Measurements from ENCODE around the gene SLC38A3. TPM values are rescaled to one million over a fixed set of nuclear protein-coding genes. Genes with fewer than 3 reads are reported as not detected.

The SLC38A3 gene
- total and polyA plus RNA-seq, 2 experiments from 2014 or later, result 24.7 to 56.6 TPM

DNA sequence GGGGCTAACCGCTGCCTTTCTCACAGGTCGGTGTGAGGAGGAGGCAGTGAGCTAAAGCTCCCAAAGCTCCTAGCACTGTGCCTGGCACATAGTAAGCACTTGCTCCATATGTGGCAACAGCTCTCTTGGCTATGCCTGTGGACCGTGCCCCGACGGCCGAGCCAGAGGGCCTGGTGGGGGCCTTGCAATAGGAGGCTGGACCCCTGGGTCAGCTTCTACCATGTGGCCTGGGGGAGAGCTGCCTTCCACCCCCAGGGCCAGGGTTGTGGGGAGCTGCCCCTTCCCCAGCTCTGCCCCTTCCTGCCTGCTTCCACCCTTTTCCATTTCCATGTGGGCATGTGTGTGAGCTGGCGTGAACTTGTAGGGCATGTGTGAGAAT, 30.6 kb upstream of the SLC38A3 start:
- Histone ChIP-seq H2AFZ (no peak overlapping the region), H3K27me3 (peaks cover 4% of the 10 kb centered on the region), H3K27ac (no peak overlapping the region), H3K4me1 (ENCODE audit: insufficient read depth) (no peaks in the 10 kb centered on the region), H4K20me1 (ENCODE audit: insufficient read depth, poor library complexity, severe bottlenecking) (peaks cover 3% of the 10 kb centered on the region), H3K4me3 (no peak overlapping the region), H3K79me2 (no peaks in the 10 kb centered on the region), H3K4me2 (no peak overlapping the region), H3K9me2 (replicated peaks; ENCODE audit: insufficient read depth) (no peaks in the 10 kb centered on the region), H3K36me3 (replicated peaks; ENCODE audit: insufficient read depth, low read depth) (no peaks in the 10 kb centered on the region), H3K9me3 (ENCODE audit: low read depth) (no peaks in the 10 kb centered on the region)
- no peak for DNase-seq (ENCODE audit: low spot score)
- over 99% methylated on average over 7 of the region's 7 CpGs for WGBS (ENCODE audit: low lambda C conversion rate, missing lambda C conversion rate)
- TF ChIP-seq, protein P1, sequence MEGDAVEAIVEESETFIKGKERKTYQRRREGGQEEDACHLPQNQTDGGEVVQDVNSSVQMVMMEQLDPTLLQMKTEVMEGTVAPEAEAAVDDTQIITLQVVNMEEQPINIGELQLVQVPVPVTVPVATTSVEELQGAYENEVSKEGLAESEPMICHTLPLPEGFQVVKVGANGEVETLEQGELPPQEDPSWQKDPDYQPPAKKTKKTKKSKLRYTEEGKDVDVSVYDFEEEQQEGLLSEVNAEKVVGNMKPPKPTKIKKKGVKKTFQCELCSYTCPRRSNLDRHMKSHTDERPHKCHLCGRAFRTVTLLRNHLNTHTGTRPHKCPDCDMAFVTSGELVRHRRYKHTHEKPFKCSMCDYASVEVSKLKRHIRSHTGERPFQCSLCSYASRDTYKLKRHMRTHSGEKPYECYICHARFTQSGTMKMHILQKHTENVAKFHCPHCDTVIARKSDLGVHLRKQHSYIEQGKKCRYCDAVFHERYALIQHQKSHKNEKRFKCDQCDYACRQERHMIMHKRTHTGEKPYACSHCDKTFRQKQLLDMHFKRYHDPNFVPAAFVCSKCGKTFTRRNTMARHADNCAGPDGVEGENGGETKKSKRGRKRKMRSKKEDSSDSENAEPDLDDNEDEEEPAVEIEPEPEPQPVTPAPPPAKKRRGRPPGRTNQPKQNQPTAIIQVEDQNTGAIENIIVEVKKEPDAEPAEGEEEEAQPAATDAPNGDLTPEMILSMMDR (IDR thresholded peaks at IDR 0.05; ENCODE audit: poor library complexity), result no peak
- TF ChIP-seq EZH2phosphoT487 (IDR thresholded peaks at IDR 0.05; ENCODE audit: low read depth, severe bottlenecking, unreplicated experiment) (no peak), EZH2 (IDR thresholded peaks at IDR 0.05; ENCODE audit: borderline replicate concordance) (no peak)

- no peak for DNase-seq (ENCODE audit: low spot score)
- no peaks in the 10 kb centered on the region for H3K36me3 ChIP-seq (replicated peaks; ENCODE audit: insufficient read depth, low read depth)
- peaks cover 4% of the 10 kb centered on the region for H3K27me3 ChIP-seq
- H3K4me2 ChIP-seq, result no peak overlapping the region
- H2AFZ ChIP-seq, result no peak overlapping the region
- TF ChIP-seq, protein P1 (IDR thresholded peaks at IDR 0.05; ENCODE audit: poor library complexity), result no peak
- TF ChIP-seq EZH2phosphoT487 (IDR thresholded peaks at IDR 0.05; ENCODE audit: low read depth, severe bottlenecking, unreplicated experiment) (no peak), EZH2 (IDR thresholded peaks at IDR 0.05; ENCODE audit: borderline replicate concordance) (no peak)
- no peaks in the 10 kb centered on the region for H3K9me2 ChIP-seq (replicated peaks; ENCODE audit: insufficient read depth)
- no peaks in the 10 kb centered on the region for H3K79me2 ChIP-seq
- peaks cover 3% of the 10 kb centered on the region for H4K20me1 ChIP-seq (ENCODE audit: insufficient read depth, poor library complexity, severe bottlenecking)
- H3K9me3 ChIP-seq (ENCODE audit: low read depth), result no peaks in the 10 kb centered on the region
- H3K27ac ChIP-seq, result no peak overlapping the region
- H3K4me3 ChIP-seq, result no peak overlapping the region
- WGBS (ENCODE audit: low lambda C conversion rate, missing lambda C conversion rate), result 95% methylated on average over 16 of the region's 17 CpGs
- H3K4me1 ChIP-seq (ENCODE audit: insufficient read depth), result no peaks in the 10 kb centered on the region
Observed at GRCh38 chr3:50174947-50175524, 30.0 kb upstream of the SLC38A3 start.

- WGBS (ENCODE audit: low lambda C conversion rate, missing lambda C conversion rate), result 96% methylated on average over 2 of the region's 2 CpGs
- Histone ChIP-seq H4K20me1 (ENCODE audit: insufficient read depth, poor library complexity, severe bottlenecking) (no peaks in the 10 kb centered on the region), H2AFZ (no peak overlapping the region), H3K9me2 (replicated peaks; ENCODE audit: insufficient read depth) (no peaks in the 10 kb centered on the region), H3K79me2 (no peaks in the 10 kb centered on the region), H3K4me2 (no peak overlapping the region), H3K4me1 (ENCODE audit: insufficient read depth) (no peaks in the 10 kb centered on the region), H3K27me3 (peaks cover 4% of the 10 kb centered on the region), H3K9me3 (ENCODE audit: low read depth) (no peaks in the 10 kb centered on the region), H3K4me3 (no peak overlapping the region), H3K36me3 (replicated peaks; ENCODE audit: insufficient read depth, low read depth) (no peaks in the 10 kb centered on the region), H3K27ac (no peak overlapping the region)
- TF ChIP-seq, protein P1 (IDR thresholded peaks at IDR 0.05; ENCODE audit: poor library complexity), result no peak
- TF ChIP-seq EZH2 (IDR thresholded peaks at IDR 0.05; ENCODE audit: borderline replicate concordance), result no peak
- no peak for TF ChIP-seq EZH2phosphoT487 (IDR thresholded peaks at IDR 0.05; ENCODE audit: low read depth, severe bottlenecking, unreplicated experiment)
- no peak for DNase-seq (ENCODE audit: low spot score)
Observed at GRCh38 chr3:50177346-50177745, 27.7 kb upstream of the SLC38A3 start.

All from hepatocyte (in vitro differentiated cells).